ENCODE results near the gene PLXNB1. TPM values are rescaled to one million over a fixed set of nuclear protein-coding genes. Genes with fewer than 3 reads are reported as not detected.

Gene PLXNB1
- total RNA-seq, 1 donor from 2014 or later, result 16.2 TPM

DNA sequence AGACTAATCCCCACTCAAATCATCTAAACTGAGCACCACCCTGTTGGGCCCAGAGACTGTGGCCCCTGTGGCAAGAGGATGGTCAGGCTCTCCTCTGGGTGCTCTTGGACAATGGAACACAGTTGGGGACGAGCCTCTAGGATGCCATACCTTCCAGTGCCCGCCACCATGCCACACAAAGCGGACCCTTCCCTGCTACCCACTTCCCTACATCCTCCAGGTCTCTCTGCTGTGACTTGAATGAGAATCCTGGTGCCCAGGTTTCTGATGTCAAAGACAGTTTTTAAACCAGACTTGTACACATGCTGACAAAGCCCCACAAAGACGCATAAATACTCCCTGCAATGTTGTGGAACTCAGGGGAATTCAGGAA, 5.3 kb upstream of the PLXNB1 start:
- no peak for DNase-seq (ENCODE audit: low read depth, low spot score)

GRCh38 chr3:48434591-48435222, 4.8 kb upstream of the PLXNB1 start:
- no peak for DNase-seq (ENCODE audit: low read depth, low spot score)

DNA sequence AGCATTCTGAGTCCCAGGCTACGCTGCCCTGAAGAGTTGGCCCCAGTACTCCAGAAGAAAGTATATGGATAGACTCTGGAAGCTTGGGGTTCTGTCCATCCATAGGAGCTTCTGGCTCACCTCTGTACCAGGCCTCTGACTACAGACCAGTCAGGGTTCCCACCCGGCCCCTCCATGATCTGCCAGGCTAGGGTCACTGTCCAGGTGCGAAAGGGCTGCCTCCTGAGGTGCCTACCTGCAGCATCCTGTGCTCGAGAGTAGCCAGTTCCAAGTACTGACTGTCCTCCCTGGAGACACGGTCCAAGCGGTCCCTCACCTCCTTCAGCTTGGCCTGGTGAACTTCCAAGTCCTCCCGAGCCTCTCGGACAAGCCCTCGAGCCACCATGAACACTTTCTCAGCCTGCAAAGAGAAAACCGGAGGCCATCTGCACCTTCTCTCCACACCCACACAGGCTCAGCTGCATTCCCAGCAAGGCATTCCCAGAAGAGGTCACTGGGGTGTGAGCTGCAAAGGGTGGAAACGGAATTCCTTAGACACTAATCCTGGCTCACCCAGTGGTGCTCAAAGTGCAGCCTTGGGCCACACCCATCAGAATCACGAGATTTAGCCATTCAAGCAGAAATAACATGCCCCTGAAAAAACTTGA, 3.7 kb upstream of the PLXNB1 start:
- no peak for DNase-seq (ENCODE audit: low read depth, low spot score)

DNA sequence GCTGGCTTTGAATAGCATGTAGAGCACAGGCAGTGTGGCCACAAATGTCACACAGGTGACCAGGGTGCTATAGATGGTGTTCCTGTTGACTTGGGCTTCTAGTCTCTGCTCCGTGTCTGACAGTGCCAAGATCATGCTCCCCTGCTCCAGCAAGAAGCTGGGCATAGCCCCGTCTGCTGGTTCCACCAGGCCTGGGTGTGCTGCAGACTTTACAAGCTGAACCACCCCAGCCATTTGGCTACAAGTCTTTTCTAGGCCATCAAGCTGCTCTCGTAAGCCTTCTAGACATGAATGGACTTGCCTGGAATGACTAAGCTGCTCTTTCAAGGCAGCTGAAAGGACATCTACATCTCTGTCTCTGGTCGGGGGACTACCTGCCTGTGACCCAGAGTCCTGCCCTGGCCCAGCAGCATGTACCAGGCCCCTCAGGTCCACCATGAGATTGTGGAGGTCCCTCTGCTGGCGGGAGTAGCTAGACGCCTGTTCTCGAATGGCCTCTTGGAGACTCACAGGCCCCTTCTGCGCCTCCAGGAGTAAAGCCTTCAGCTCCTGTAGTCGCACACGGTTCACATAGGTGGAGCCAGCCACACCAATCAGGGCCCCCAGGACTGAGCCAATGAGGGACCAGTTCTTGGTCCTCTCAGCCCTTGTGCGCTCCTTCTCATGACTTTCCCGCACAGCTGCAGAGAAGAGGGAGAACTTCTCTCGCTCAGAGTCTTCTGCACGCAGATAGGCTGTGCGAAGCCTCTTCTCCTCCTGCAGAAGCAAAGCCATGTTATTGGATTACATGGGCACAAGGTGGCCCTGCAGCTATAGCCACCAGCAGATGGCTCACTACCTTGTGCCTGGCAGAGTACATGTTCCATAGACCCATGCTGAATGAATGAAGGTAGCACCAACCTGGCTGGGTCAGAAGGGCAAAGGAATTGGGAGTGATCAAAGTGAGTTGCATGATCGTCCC, 2.8 kb upstream of the PLXNB1 start:
- DNase-seq (ENCODE audit: low read depth, low spot score), result no peak

GRCh38 chr3:48431224-48432029, 1.5 kb upstream of the PLXNB1 start:
- DNase-seq (ENCODE audit: low read depth, low spot score), result no peak

DNA sequence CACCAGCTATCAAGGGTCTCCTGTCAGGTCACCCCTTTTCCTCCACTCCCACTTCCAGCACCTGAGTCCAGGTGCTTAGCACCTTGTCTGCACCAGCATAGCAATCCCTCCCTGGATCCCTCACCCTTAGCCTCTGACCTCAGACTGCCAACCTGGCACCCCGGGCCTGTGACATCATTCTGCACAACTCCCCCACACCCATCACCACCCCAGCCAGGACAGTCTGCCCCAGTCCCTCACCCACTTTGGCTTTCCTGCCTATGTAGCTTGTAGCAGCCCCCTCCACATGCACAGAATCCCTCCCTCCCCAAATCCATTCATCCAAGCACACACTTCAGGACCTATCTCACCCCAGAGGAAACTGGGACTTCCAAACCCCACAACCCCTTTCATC, 819 bp upstream of the PLXNB1 start:
- DNase-seq (ENCODE audit: low read depth, low spot score), result no peak

DNA sequence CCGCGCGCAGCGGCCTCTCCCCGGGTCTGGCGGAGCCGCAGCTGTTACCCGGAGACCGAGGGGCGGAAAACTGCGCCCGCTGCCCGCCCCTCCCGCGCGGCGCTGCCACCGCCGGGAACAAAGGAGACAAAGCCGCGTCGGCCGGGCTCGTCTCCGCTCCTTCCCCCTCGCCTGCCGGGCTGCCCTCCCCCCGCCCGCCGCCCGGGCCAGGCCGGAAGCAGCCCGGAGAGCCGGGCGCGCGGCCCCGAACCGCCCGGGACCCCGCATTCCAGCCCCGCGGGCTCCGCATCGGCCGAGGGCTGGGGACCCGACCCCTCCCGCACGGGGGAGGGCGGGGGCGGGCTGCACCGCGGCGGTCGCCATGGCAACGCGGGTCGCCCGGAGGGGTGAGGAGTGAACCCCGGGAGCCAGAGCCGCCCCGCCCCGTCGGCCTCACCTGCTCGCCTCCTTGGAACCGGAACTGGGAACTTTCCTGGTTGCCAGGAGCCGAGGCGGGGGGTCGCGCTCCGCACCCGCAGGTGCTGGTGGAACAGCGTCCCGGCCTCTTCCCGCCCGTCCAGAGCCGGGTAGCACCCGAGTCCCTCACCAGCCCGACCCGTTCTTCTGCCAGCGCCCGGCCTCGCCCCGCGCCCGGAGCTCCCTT, 448 bp downstream of the PLXNB1 start:
- no peak for DNase-seq (ENCODE audit: low read depth, low spot score)

- no peak for DNase-seq (ENCODE audit: low read depth, low spot score)
These were observed 1.1 kb downstream of the PLXNB1 start for GRCh38 chr3:48428572-48429316.

DNA sequence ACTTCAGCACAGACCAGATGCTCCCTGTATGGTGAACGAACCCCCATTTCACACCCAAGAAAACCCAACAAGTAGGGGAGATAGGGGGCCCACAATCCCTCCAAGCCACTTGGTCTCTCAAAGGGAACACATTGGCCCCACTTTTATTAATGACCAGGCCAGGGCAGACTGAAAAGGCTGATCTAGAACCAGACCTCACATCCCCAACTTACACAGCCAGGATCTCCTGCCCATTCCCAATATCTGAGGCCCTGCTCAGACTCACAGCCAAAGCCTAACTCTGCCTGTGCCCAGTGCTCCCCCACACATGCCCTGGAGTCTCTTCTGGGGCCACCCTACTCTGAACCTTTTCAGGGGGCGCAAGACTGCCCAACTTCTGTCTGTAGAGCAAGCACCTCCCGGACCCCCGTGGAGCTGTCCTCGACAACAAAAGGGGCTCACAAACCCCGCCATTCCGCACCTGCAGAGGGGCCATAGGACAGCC, 1.8 kb downstream of the PLXNB1 start:
- no peak for DNase-seq (ENCODE audit: low read depth, low spot score)

- DNase-seq (ENCODE audit: low read depth, low spot score), result no peak
These were observed 2.3 kb downstream of the PLXNB1 start for GRCh38 chr3:48427630-48427962.

DNA sequence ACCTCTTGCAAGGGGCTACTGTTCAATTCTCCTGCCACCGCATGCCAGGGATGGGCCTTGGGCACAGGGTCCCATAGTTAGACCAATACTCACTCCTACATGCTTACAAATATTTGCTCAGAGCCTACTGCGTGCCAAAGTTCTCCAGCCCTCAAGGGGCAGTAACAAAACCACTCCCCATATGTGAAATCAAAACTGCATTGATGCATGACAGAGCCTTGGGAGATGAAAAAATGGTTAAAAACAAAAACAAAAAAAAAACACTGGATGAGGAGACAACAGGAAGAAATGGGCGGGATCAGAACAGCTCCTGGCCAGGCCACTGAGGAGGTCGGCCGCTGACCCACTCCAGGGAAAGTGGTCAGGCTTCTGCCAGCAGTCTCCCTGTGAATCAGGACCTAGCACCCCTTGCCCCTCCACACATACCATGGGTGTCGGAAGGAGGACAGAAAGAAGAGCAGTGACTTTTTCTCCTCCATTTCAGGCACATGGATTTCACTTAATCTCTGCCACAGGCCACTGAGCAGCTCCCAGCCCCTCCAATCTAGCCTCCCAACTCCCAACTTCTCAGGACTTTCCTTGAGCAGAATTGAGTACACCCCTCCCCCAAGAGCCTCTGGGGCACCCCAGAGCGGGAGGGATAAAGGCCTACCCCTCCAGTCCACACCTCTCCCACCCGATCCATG, 2.8 kb downstream of the PLXNB1 start:
- DNase-seq (ENCODE audit: low read depth, low spot score), result no peak

DNA sequence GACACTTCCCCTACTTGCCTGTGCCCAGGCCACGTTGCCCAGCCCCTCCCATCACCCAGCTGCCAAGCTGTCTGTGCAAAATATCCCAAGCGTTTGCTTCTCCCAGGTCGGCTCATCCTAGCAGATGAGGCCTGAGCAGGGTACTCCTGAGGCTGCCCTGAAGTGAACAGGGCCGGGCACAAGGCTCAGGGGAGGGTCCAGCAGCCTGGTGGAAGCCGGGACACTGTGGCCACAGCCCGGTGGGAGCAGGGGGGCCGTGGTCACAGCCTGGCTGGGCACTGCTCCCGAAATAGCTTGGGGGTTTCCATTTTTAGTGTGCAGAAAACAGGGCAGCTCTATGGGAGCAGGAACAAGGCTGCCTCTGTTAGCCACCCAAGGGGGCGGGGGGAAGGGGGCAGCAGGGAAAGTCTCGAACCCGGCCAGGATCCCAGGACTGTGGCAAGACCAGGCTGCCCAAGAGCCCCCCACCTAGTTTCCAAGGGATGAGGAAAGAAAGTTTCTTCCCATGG, 3.4 kb downstream of the PLXNB1 start:
- no peak for DNase-seq (ENCODE audit: low read depth, low spot score)

GRCh38 chr3:48425281-48425812, 4.5 kb downstream of the PLXNB1 start:
- DNase-seq (ENCODE audit: low read depth, low spot score), result no peak

- DNase-seq (ENCODE audit: low read depth, low spot score), result no peak
These were observed 5.8 kb downstream of the PLXNB1 start for GRCh38 chr3:48423883-48424695.

- no peak for DNase-seq (ENCODE audit: low read depth, low spot score)
These were observed 6.5 kb downstream of the PLXNB1 start for GRCh38 chr3:48423241-48423882.

GRCh38 chr3:48422681-48423080, 7.2 kb downstream of the PLXNB1 start:
- DNase-seq (ENCODE audit: low read depth, low spot score), result no peak

DNA sequence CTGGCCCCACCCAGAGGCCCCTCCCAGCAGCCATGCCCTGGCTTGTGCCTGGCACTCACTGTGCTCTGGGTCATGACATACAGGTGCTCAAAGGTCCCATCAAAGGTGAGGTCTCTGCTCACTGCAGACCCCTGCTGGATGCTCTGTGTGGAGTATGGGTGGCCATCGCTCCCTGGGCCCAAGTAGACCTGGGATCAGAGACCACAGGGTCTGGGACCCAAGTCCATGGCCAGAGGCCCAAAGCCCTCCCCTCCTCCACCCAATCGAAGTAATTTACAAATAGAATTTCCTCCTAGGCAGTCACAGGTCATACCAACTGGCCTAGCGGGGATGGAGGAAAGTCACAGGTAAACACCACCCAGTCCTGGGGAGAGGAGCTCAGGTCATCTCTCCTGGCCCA, 7.6 kb downstream of the PLXNB1 start:
- DNase-seq (ENCODE audit: low read depth, low spot score), result no peak

DNA sequence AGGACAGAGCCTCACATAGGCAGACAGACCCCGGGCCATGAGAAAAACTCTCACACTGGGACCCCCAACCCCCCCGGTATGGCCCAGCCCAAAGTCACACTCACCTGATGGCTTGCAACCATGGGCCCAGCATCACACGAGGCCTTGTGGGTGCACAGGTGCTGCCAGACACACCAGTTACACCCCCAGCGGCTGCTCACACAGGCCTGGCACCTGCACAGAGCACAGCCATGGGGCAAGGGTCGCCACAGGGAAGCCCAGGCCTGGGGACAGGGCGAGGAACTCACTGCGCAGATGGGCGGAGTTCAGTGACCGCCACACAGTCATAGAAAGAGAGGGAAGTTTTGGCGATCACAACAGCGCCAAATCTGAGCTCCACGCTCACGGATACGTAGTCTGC, 9.3 kb downstream of the PLXNB1 start:
- DNase-seq (ENCODE audit: low read depth, low spot score), result no peak
